ENCODE measurements around the gene TFPI. TPM values are rescaled to one million over a fixed set of nuclear protein-coding genes. Genes with fewer than 3 reads are reported as not detected.

The TFPI gene
- total RNA-seq, 1 donor from 2014 or later = 0.59 TPM

- Mint-ChIP-seq H3K9me3 (ENCODE audit: unreplicated experiment) (peaks cover 1% of the 10 kb centered on the region), H3K4me3 (ENCODE audit: unreplicated experiment) (no peak overlapping the region), H3K36me3 (ENCODE audit: unreplicated experiment) (no peaks in the 10 kb centered on the region), H3K27me3 (ENCODE audit: unreplicated experiment) (no peaks in the 10 kb centered on the region), H3K4me1 (ENCODE audit: low read depth, unreplicated experiment) (no peaks in the 10 kb centered on the region), H3K27ac (ENCODE audit: unreplicated experiment) (no peak overlapping the region)
- DNase-seq = no peak
- no peak for TF ChIP-seq CTCF (IDR thresholded peaks at IDR 0.05; ENCODE audit: partially characterized antibody, unreplicated experiment)
These were observed 115.8 kb downstream of the TFPI start for GRCh38 chr2:187438455-187438854.

GRCh38 chr2:187435756-187436155 lies 118.5 kb downstream of the TFPI start:
- no peaks in the 10 kb centered on the region for H3K4me1 Mint-ChIP-seq (ENCODE audit: low read depth, unreplicated experiment)
- no peak for DNase-seq
- H3K9me3 Mint-ChIP-seq (ENCODE audit: unreplicated experiment) = peaks cover 1% of the 10 kb centered on the region
- H3K27me3 Mint-ChIP-seq (ENCODE audit: unreplicated experiment) = no peaks in the 10 kb centered on the region
- no peaks in the 10 kb centered on the region for H3K36me3 Mint-ChIP-seq (ENCODE audit: unreplicated experiment)
- no peak for TF ChIP-seq CTCF (IDR thresholded peaks at IDR 0.05; ENCODE audit: partially characterized antibody, unreplicated experiment)
- H3K4me3 Mint-ChIP-seq (ENCODE audit: unreplicated experiment) = no peak overlapping the region
- H3K27ac Mint-ChIP-seq (ENCODE audit: unreplicated experiment) = no peak overlapping the region

DNA sequence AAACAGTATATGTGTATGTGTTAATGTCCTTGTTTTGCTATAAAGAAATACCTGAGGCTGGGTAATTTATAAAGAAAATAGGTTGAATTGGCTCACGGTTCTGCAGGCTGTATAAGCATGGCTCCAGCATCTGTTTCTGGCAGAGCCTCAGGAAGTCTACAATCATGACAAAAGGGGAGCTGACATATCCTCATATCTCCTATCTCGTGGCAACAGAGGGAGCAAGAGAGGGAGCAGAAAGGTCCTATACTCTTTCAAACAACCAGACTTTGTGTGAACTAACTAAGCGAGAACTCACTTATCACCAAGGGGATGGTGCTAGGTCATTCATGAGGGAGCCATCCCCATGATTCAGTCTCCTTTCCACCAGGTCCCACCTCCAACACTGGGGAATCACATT lies 119.2 kb downstream of the TFPI start:
- no peaks in the 10 kb centered on the region for H3K4me1 Mint-ChIP-seq (ENCODE audit: low read depth, unreplicated experiment)
- H3K36me3 Mint-ChIP-seq (ENCODE audit: unreplicated experiment) = no peaks in the 10 kb centered on the region
- H3K27me3 Mint-ChIP-seq (ENCODE audit: unreplicated experiment) = no peaks in the 10 kb centered on the region
- TF ChIP-seq CTCF (IDR thresholded peaks at IDR 0.05; ENCODE audit: partially characterized antibody, unreplicated experiment) = no peak
- DNase-seq = no peak
- peaks cover 1% of the 10 kb centered on the region for H3K9me3 Mint-ChIP-seq (ENCODE audit: unreplicated experiment)
- H3K27ac Mint-ChIP-seq (ENCODE audit: unreplicated experiment) = no peak overlapping the region
- no peak overlapping the region for H3K4me3 Mint-ChIP-seq (ENCODE audit: unreplicated experiment)

- H3K4me3 Mint-ChIP-seq (ENCODE audit: unreplicated experiment) = no peak overlapping the region
- no peak for DNase-seq
- H3K27ac Mint-ChIP-seq (ENCODE audit: unreplicated experiment) = no peak overlapping the region
- no peaks in the 10 kb centered on the region for H3K4me1 Mint-ChIP-seq (ENCODE audit: low read depth, unreplicated experiment)
- no peaks in the 10 kb centered on the region for H3K36me3 Mint-ChIP-seq (ENCODE audit: unreplicated experiment)
- H3K27me3 Mint-ChIP-seq (ENCODE audit: unreplicated experiment) = no peaks in the 10 kb centered on the region
- peaks cover 1% of the 10 kb centered on the region for H3K9me3 Mint-ChIP-seq (ENCODE audit: unreplicated experiment)
- TF ChIP-seq CTCF (IDR thresholded peaks at IDR 0.05; ENCODE audit: partially characterized antibody, unreplicated experiment) = no peak
These were observed 119.9 kb downstream of the TFPI start for GRCh38 chr2:187434342-187434785.

DNA sequence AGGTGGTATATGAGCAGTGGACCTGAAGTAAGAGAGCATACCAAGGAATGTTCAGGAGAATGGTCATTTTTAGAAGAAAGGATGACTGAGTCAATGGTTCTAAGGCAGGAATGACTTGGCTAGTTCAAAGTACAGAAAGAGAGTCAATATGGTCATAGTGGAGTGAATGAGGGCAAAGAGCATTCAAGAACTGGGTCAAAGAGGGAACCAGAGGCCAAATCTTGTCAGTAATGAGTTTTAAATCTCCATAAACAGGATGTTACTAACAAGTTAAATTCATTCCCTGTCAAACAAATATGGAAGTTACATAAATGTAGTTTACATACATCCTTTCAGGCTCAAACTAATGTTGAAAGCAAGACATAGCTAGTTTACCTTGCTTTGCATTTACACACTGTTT lies 122.3 kb downstream of the TFPI start:
- H3K36me3 Mint-ChIP-seq (ENCODE audit: unreplicated experiment) = no peaks in the 10 kb centered on the region

More for the DNA sequence above, 122.3 kb downstream of the TFPI start:
- no peak for TF ChIP-seq CTCF (IDR thresholded peaks at IDR 0.05; ENCODE audit: partially characterized antibody, unreplicated experiment)
- Mint-ChIP-seq H3K27ac (ENCODE audit: unreplicated experiment) (no peak overlapping the region), H3K4me1 (ENCODE audit: low read depth, unreplicated experiment) (no peaks in the 10 kb centered on the region), H3K27me3 (ENCODE audit: unreplicated experiment) (no peaks in the 10 kb centered on the region), H3K4me3 (ENCODE audit: unreplicated experiment) (no peak overlapping the region), H3K9me3 (ENCODE audit: unreplicated experiment) (no peaks in the 10 kb centered on the region)
- DNase-seq = no peak
